HT-29 (cell line): Measurements from ENCODE around the gene SNAPC3. TPM values are rescaled to one million over a fixed set of nuclear protein-coding genes. Genes with fewer than 3 reads are reported as not detected.

Experiments
- DNase-seq: peaks from one replicate; pipeline ENCODE4 v3.0.0-alpha.2; 2015; ENCODE audit warnings: low spot score
- small RNA-seq: library from RNA; depleted of rRNA; stranded (forward); fragments of <200 nt; gene quantifications from one replicate; pipeline ENCODE3, GENCODE V24; 2014
- total RNA-seq: library from RNA; depleted of rRNA; stranded (reverse); fragments of >200 nt; shearing (Covaris generic); gene quantifications from 2 replicates; pipeline ENCODE4 v1.2.3, GENCODE V29; 2014; rRNA removed

Gene SNAPC3
- total RNA-seq, 1 experiment from 2014 or later = 36.7 TPM

DNA sequence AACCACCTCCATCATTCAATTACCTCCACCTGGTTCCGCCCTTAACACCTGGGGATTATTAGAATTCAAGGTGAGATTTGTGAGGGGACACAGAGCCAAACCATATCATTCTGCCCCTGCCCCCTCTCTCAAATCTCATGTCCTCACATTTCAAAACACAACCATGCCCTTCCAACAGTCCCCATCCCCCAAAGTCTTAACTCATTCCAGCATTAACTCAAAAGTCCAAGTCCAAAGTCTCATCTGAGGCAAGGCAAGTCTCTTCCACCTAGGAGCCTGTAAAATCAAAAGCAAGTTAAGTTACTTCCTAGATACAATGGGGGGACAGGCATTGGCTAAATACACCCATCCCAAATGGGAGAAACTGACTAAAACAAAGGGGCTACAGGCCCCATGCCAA lies 69.3 kb downstream of the SNAPC3 start:
- no peak for DNase-seq

GRCh38 chr9:15492485-15493150 lies 69.9 kb downstream of the SNAPC3 start:
- no peak for DNase-seq

GRCh38 chr9:15498246-15498995 lies 75.7 kb downstream of the SNAPC3 start:
- DNase-seq = no peak

GRCh38 chr9:15499139-15499538 lies 76.5 kb downstream of the SNAPC3 start:
- no peak for DNase-seq

DNA sequence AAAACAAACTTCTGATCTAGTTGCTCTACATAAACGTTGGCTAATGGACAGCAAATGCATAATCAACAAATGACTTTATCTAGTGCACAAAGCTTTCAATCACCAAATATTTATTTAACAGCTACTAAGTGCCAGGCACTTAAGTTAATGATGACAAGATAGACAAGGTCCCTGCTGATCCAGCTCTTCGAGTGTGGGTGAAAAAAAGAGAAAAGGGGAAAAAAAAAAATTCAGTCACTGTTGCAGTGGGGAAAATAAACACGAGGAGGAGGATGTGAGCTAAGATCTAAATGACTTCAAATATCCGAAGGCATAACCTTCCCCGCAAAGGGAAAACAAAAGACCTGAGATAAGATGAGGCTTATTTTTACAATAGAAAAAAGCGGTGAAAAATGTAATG lies 78.5 kb downstream of the SNAPC3 start:
- no peak for DNase-seq

DNA sequence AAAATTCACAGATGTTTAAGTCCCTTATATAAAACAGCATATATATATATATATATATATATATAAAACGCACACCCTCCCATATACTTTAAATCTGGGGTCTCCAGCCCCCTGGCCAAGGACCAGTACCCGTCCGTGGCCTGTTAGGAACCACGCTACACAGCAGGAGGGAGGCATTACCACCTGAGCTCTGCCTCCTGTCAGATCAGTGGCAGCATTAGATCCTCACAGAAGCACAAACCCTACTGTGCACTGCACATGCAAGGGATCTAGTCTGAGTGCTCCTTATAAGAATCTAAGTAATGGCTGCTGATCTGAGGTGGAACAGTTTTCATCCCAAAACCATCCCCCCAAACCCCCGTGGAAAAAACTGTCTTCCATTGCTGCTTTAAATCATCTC lies 79.1 kb downstream of the SNAPC3 start:
- DNase-seq = no peak

DNA sequence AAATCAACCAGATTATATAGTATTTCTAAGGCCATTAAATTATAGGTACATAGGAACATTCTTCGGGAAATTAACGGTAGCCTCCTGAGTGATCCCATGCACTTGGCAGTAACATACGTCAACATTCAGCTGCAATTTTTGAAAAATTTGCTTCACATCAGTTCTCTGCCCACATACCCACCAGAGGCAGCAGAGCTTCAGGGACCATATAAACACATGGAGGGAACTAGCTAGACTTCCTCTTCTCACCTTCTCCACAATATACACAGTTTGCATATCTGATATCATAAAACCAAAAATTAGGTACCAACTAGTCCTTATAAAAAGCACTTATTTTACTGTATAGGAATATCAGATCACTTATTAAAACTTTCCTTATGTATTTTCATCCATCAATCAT lies 83.2 kb downstream of the SNAPC3 start:
- DNase-seq = no peak

DNA sequence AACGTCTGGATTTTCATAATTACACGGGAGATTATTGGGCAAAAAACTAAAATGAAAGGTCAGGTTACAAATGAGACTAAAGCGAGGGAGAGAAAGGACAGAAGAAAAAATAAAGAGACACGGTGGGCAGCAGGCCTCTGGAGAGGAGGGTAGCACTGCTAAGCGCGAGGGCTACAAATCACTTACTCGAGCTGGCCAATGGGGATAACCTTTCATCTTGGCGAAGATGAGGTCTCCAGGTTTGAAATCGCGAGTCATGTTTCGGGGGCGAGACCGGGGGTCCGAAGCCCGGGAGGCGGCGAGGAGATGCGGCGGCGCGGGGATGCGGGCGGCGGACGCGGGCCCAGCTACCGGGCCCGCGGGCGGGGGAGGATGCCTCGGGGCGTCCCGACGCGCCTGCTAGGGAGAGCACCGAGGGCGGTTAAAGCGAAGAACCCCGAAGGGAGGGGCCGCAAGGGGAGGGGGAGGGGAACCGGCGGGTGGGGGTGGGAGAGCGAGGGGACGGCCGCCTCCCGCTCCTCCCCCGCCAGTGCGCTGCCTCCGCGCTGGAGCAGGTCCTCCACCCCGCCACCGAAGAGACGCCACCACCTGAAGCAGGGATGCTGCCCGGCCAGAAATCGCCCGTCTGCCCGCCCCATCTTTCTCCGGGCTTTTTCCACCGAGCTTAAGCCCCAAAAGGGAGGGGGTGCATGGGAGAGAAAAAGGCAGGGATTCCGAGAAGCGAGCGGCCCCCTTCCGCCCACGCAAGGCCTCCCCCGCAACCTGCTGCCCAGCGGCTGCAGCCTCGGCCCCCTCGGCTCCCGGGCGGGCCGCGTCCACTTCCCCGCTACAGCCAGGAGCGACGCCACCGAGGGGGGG lies 87.5 kb downstream of the SNAPC3 start:
- peak; percentile 18 for DNase-seq

GRCh38 chr9:15510789-15511575 lies 88.3 kb downstream of the SNAPC3 start, which contains the start of gene PSIP1:
Gene PSIP1, minus strand, starts transcription at chr9:15510970. Its CDS starts 782 bp downstream, at chr9:15510188.
- peak; percentile 84 for DNase-seq

Small RNA genes lying within 50 kb of the gene (small RNA-seq; reads per million reads assigned to genes)
- not detected for gene RNU6-319P

Other genes starting within 250 kb of the SNAPC3 start
- gene TTC39B, start 115.7 kb upstream of the SNAPC3 start, total RNA-seq = 3.7 and 3.9 TPM in 2 replicates
- 27.0 and 40.7 TPM in 2 replicates for gene PSIP1, start 88.1 kb downstream of the SNAPC3 start, total RNA-seq
- gene CCDC171, start 130.2 kb downstream of the SNAPC3 start, total RNA-seq = 0.16 and 0.31 TPM in 2 replicates